ENCODE measurements around the gene PRMT5.

GRCh38 chr14:22896356-22896755, 32.8 kb downstream of the PRMT5 start:
- TF ChIP-seq CTCF (conservative IDR thresholded peaks at IDR 0.05; ENCODE audit: low read depth, low read length), result no peak
- TF ChIP-seq EZH2 (IDR thresholded peaks at IDR 0.05; ENCODE audit: low read length, unreplicated experiment), result no peak
